Subcutaneous adipose tissue (tissue), 4 donors: ENCODE measurements around the gene PPP1CA. TPM values are rescaled to one million over a fixed set of nuclear protein-coding genes. Genes with fewer than 3 reads are reported as not detected.

Experiments
- total RNA-seq, 4 donors: library from RNA; depleted of rRNA; stranded (reverse); fragments of >200 nt; gene quantifications; one replicate each; pipeline ENCODE4 v1.1.0, GENCODE V29; 2016
- TF ChIP-seq, protein P1 (sequence below): fragments of 450-650 bp; IDR thresholded peaks from one replicate; pipeline ENCODE4 v1.5.1; 2016; ENCODE audit warnings: low read depth, mild to moderate bottlenecking, control low read depth, antibody characterized with exemption, moderate library complexity

Gene PPP1CA
- total RNA-seq, 4 donors from 2014 or later = 60.8 to 110 (median 64.9) TPM

GRCh38 chr11:67395555-67396258 is 6.0 kb downstream of the PPP1CA start:
- TF ChIP-seq, protein P1, sequence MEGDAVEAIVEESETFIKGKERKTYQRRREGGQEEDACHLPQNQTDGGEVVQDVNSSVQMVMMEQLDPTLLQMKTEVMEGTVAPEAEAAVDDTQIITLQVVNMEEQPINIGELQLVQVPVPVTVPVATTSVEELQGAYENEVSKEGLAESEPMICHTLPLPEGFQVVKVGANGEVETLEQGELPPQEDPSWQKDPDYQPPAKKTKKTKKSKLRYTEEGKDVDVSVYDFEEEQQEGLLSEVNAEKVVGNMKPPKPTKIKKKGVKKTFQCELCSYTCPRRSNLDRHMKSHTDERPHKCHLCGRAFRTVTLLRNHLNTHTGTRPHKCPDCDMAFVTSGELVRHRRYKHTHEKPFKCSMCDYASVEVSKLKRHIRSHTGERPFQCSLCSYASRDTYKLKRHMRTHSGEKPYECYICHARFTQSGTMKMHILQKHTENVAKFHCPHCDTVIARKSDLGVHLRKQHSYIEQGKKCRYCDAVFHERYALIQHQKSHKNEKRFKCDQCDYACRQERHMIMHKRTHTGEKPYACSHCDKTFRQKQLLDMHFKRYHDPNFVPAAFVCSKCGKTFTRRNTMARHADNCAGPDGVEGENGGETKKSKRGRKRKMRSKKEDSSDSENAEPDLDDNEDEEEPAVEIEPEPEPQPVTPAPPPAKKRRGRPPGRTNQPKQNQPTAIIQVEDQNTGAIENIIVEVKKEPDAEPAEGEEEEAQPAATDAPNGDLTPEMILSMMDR = no peak

DNA sequence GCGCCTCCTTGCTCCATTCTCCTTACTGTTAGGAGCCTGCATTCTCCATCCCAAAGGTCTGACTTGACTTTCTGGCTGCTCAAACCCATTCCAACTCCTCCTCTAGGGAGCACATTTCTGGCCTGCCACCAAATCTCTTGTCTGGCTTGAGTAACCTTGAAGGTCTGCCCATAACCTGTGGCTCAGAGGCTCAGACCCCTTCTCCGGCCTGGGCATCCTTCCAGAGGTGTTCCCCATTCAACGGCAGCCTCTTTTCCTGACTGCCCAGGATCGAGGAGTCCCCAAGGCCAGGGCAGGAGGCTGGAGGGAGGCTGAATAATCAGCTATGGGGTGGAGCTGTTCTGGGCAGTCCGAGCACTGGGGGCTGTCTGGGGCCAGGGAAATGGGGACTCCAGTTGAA is 7.7 kb downstream of the PPP1CA start:
- TF ChIP-seq, protein P1 = no peak

DNA sequence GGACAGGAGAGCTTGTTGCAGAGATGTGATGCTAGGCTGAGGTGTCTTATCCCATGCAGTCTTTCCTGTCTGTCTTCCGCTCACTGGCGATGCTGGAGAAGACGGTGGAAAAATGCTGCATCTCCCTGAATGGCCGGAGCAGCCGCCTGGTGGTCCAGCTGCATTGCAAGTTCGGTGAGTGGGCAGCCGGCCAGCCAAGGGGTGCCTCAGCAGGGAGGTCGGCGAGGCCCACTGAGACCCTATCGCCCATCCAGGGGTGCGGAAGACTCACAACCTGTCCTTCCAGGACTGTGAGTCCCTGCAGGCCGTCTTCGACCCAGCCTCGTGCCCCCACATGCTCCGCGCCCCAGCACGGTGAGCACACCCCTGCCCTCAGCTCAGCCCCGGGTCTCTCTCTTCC is 8.2 kb downstream of the PPP1CA start:
- TF ChIP-seq, protein P1 = no peak

GRCh38 chr11:67392183-67392715 is 9.4 kb downstream of the PPP1CA start:
- TF ChIP-seq, protein P1 = no peak

DNA sequence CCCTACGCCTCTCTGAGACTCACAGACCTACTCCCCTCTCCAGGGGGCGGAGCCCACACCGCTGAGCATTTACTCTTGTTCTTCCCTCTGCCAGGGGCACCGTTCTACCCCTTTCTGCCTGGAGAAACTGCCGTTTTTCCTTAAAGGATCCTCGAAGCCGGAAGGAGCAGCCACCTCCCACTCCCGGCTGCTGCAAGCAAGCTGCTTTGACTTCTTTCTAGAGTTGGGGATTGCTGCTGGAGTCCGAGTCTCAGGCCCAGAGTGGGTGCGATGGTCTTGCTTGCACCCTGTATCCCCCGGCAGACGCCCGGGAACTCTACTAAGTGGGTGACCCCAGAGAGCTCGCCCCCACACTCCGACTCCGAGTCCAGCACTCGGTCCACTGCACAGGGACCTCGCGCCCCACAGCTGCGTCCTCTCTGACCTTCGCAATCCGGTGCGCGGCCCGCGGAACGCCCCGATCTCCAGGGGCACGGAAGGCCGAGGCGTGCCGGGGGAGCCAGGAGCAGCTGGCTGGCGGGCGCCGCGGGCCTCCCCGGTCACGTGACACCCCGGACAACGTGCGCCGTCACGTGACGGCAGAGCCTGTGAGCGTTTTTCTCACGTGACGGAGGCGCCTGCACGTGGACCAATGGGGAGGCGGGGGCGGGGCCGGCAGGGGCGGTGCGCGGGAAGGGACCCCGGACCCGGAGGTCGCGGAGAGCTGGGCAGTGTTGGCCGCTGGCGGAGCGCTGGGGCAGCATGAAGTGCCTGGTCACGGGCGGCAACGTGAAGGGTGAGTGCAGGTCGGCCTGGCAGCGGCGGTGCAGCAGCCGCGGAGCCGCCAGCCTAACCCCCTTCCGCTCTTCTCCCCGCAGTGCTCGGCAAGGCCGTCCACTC is 10.1 kb downstream of the PPP1CA start, which contains the start of gene RAD9A:
Gene RAD9A (plus strand): TSS at position 683 of the 879 bp plus-strand sequence. CDS start 59 bp downstream, at position 742.
- TF ChIP-seq, protein P1 = no peak

DNA sequence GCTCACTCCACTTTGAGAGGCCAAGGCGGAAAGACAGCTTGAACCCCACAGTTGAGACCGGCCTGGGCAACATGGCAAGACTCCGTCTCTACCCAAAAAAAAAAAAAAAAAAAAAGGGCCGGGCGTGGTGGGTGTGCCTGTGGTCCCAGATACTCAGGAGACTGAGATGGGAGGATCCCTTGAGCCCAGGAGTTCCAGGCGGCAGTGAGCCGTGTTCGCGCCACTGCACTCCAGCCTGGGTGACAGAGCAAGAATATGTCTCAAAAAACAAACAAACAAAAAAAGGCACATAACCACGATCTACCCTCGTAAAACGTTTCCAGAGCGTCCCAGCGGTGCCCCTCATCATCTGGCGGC is 10.7 kb downstream of the PPP1CA start:
- TF ChIP-seq, protein P1 = no peak

GRCh38 chr11:67389477-67389876 is 12.2 kb downstream of the PPP1CA start:
- TF ChIP-seq, protein P1 = no peak
